A204.1 (cell line): ENCODE data around the gene PRTG.
"Not testable (repeated sequence)": the region's sequence is repeated elsewhere in the genome, so short reads cannot be mapped to it uniquely, and the experiment has no call there.

ENCODE experiments used
- FAIRE-seq: peaks from 2 replicates; lab custom pipeline; 2012; peaks lifted over from hg19 to GRCh38; lab: Jason Lieb, UNC

The PRTG gene, protein sequence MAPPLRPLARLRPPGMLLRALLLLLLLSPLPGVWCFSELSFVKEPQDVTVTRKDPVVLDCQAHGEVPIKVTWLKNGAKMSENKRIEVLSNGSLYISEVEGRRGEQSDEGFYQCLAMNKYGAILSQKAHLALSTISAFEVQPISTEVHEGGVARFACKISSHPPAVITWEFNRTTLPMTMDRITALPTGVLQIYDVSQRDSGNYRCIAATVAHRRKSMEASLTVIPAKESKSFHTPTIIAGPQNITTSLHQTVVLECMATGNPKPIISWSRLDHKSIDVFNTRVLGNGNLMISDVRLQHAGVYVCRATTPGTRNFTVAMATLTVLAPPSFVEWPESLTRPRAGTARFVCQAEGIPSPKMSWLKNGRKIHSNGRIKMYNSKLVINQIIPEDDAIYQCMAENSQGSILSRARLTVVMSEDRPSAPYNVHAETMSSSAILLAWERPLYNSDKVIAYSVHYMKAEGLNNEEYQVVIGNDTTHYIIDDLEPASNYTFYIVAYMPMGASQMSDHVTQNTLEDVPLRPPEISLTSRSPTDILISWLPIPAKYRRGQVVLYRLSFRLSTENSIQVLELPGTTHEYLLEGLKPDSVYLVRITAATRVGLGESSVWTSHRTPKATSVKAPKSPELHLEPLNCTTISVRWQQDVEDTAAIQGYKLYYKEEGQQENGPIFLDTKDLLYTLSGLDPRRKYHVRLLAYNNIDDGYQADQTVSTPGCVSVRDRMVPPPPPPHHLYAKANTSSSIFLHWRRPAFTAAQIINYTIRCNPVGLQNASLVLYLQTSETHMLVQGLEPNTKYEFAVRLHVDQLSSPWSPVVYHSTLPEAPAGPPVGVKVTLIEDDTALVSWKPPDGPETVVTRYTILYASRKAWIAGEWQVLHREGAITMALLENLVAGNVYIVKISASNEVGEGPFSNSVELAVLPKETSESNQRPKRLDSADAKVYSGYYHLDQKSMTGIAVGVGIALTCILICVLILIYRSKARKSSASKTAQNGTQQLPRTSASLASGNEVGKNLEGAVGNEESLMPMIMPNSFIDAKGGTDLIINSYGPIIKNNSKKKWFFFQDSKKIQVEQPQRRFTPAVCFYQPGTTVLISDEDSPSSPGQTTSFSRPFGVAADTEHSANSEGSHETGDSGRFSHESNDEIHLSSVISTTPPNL

DNA sequence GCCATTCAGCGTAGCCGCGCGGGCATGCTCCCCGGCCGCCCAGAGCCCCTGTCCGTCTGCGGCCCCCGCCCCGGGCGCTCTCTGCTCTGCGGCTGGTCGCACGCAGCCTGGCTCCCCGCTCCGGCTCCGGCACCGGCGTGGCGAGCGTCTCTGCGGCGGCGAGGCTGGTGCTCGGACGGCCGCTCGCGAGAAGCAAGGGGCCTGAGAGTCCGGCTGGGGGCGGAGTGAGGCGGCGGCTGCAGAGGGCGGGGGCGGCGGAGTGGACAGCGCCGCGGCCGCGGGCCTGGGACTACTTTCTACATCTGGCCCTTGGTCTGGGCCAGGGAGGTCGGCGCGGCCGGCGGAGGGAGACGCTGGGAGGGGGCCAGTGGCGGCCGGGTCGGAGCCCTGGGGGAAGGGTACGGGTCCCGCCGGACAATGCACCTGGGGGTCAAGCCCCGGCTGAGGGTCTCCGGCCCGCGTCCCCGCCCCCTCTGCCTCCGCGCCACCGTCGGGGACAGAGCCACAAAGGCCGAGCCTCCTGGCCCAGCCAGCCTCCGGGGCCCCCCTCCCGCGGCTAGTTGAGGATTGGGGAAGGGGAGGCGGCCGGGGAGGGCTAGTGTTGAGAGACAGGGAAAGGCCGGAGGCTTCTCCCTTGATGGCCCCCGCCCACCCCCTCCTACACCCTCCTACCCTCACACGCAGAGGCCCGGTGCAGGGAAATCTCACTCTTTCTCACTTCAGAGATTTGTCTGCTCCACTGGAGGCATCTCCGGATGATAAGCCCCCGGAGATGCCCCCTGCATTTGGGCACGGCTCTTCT, at the start of gene PRTG:
TSS of gene PRTG (minus strand) at position 226 of the 802 bp plus-strand sequence. CDS start at position 5, 221 bp downstream.
- FAIRE-seq = no peak

DNA sequence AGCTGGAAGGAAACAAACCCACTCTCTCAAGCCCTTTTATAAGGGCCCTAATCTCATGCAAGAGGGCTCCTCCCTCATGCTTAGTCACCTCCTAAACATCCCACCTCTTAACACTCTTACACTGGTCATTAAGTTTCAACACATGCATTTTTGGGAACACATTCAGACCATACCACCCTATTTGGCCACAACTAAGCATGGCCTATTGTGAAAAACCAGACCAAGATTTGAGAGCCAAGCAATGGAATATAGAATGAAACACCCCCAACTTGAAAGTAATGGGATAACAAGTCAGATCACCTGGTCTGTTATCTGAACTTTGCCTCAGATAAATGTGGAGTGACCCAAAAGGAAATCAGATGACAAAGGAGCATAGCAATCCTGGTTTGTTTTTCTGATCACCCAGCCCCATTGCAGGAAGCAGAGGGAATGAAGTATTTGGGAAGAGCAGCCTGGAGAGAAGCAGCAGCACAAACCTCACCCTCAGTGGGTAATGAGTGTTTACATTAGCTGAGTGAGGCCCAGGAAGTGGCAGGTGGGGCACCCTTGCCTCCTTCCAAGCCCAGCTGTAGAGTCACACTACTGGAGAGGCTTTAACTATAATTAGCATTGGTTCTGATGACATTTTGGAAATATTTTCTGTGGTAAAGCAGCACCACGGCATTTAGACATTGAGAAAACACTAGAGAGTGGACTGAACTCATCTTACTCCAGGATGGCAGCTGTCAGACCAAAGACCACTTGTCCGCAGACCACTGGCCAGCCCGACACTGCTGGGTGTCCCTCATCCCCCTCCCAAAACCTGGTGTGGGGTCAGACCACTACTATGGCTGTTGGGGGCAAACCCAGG, 48.8 kb upstream of the PRTG start:
- FAIRE-seq = no peak

DNA sequence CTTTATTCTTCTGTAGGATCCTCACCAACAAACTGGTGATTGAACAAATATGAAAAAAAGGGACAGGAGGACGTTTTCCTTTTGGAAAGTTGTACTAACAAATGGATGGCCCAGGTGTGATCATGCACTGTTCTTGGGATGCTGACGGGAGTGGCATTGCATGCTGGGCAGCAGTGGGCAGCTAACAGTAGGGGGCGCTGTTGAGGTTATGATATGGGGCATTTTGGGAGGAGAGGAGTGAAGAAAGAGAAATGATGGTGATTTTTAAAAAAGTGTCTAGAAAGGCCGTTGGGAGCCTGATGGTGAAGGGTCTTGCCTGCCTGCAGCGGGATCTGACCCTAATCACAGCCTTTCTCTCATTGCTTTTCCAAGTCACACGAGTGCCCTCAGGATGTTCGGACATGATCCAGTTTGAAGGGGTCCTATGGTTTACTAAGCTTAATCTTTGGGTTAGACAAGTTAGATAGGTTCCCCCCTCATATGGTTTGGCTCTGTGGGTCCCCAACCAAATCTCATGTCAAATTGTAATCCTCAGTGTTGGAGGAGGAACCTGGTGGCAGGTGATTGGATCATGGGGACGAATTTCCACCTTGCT, 46.2 kb upstream of the PRTG start:
- FAIRE-seq = no peak

DNA sequence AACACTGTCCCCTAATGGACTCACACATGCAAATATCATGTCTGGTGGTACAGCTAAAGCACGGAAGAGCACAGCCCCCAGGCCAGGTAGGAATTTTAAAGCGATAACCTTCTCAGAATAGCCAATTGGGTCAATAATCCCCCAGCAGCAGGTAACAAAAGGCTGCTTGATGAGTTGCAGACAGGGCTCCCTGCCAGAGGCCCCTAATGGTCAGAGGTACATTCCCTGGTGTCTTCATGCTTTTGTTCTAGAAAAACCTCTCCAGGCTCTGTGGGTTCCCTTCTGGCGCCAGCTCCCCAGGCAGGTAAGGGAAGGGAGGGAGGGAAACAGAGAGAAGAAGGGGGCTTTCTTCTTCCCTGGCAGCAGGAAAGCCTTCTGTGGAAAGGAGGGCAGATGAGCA, 43.4 kb upstream of the PRTG start:
- FAIRE-seq = no peak

DNA sequence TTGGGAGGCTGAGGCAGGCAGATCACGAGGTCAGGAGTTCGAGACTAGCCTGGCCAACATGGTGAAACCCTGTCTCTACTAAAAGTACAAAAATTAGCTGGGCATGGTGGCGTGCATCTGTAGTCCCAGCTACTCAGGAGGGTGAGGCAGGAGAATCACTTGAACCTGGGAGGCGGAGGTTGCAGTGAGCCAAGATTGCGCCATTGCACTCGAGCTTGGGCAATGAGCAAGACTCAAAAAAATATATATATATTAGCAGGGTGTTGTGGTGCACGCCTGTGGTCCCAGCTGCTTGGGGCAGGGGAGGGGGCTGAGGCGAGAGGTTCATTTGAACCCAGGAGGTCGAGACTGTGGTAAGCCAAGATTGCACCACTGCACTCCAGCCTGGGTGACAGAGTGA, 42.6 kb upstream of the PRTG start:
- not testable (repeated sequence) for FAIRE-seq

DNA sequence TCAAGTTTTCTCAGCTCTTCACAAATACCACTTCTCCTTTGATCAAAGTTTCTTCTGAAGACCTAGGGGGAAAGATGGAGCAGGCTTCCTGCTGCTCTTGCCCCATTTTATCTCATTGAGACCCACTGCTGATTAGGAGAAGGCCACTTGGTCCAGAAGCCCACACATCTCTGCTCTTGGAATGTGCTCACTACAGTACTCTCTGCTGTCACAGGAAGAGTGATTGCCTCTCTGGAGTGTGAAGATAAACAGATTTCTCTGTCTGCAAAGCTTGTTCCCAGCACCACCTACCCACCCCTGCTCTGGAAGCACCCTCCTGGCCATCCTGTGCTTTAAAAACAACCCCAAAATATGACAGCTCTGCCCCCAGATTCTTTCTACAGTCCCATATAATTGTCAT, 41.3 kb upstream of the PRTG start:
- no peak for FAIRE-seq

DNA sequence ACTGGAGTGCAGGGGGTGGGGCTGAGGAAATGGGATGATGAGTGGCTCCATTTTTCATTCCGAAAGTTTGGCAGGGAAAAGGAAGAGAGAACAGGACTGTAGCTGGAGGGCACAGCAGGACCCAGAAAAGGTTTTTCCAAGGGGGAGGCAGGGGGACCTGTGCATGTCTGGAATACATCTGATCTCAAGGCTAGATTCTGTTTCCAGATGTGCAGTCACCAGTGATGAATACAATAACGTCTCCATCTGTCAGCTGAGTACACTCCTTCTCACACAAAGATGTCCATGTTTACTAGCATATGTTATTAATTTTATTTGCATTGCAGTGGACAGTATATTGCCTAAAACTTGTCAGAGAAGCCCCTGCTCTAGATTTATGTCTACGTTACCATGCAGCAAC, 39.9 kb upstream of the PRTG start:
- no peak for FAIRE-seq

DNA sequence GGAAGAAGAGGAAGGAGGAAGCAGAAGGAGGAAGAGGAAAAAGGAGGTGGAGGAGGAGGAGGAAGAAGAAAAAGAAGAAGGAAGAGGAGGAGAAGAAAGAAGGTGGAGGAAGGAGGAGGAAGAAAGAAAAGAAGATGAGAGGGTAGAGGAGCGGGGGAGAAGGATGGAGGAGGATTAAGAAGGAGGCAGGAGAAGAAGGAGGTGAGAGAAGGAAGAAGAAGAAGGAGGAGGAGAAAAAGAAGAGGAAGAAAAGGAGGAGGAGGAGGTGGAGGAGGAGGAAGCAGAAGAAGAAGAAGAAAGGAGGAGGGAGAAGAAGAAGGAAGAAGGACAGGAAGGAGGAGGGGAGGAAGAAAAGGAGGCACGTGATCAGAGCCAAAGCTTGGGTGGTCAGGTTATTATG, 37.3 kb upstream of the PRTG start:
- FAIRE-seq = no peak

DNA sequence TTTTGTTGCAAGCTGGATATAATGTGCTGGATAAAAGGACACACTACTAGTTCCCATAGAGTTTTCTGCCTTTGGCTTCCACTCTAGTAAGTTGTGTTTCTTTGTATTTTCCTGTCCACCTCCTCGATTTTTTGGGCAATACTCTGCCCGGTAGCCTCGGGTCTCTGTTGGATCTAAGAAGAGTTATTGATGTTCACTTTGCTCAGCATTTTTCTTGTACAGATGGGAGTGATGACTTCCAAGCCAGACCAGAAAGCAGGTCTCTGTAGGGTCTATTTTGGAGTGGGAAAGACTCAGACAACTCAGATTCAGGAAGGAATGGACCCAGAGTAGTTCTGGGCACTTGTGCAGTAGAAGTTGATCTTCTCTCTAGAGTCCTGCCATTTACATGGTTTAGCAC, 36.0 kb upstream of the PRTG start:
- no peak for FAIRE-seq

DNA sequence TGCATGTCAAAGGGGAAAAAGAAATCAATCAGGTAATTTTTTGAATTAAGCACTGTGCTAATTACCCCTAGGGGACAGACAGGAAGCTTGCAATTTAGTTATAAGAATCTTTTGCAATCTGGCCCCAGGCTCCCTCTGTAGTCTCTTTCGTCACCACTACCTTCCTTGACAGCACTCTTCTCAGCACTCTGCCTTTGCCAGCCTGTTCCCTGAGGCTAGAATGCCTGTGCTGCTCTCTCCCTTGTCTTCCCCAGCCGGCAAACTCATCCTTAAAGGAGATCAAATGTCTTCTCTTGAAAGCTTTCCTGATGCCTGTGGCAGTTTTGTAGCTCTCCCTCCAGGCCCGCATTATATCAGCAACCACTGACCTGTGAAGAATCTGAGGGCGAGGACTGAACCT, 32.4 kb upstream of the PRTG start:
- FAIRE-seq = no peak

DNA sequence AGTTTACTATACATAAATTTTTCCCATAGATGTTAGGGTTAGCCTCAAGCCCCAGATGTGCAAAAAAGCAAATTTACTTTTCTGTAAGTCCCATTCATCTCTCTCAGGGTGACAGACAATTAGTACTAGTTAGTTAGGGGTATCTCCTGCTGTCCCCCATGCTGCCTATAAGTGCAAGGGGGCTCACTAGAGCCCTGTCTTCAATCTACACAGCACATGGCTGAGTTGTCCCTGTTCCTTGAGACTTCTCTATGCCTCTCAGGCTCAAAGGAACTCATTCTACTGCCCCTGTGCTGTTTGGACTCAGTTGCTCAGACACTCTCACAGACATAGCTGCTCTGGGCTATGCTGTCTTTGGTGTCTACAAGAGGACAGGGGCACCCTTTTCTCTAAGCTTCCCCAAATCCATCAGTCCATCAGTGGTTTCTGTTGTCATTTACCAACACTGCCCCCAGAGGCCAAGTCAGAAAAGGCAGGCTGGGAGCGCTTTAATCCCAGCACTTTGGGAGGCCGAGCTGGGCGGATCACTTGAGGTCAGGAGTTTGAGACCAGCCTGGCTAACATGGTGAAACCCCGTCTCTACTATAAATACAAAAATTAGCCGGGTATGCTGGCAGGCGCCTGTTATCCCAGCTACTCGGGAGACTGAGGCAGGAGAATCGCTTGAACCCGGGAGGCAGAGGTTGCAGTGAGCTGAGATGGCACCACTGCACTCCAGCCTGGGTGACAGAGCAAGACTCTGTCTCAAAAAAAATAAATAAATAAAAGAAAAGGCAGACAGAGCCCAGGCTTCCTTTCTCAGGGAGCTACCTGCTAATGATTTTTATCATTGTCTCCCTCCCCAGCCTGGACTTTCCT, 31.4 kb upstream of the PRTG start:
- FAIRE-seq = no peak

DNA sequence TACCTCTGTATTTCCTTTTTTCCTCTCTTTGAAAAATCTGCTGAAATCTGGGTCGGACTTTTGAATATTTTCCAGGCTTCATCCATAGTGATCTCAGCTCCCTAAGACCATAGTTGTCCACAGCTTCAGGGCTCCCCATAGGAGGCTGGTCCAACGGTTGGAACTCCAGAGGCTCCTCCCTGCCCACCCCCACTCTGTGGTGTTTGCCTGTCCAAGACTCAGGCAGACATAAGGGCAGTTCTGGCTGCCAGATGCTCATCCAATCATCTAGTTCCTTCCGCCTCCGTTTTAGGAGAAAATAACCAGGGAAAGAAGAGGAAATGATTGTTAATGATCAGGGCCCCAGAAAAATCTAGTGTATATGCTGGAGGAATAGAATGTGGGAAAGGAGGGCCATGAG, 27.9 kb upstream of the PRTG start:
- FAIRE-seq = no peak

DNA sequence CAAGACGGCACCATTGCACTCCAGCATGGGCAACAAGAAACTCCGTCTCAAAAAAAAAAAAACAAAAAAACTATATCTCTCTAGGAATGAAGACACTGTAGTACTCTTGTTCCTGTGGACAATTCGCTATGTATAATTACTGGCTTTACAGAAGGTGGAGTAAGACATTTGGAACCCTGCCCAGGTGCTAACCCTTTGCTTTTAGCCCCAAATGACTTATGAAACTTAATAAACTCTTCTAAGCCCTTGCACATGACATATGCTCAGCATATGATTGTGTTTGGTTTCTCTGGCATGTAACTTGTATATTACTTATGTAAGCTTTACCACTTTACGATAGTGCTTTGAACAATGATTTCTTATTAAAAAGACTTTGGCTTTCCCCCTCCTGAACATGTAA, 27.3 kb upstream of the PRTG start:
- FAIRE-seq = no peak

DNA sequence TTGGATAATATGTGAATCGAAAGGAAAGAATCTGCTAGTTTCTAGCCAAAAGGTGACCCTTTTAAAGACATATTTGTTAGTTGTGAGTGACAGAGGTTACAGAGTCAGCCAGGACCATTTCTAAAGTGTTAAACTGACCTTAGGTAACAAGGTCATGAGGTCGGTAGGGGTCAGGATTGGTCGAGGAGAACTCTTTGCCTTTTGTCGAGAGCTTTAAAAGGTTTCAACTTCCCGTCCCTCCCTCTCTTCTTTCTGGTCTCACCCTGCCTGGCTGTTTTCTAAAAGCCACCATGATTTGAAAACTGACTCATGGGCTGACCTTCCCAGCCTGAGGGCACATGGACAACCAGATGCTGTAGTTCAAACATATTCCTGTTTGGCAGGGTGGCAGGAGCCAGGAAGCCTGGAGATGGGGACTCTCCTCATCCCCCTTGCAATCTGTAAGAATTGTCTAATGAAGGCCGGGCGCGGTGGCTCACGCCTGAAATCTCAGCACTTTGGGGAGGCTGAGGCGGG, 25.8 kb upstream of the PRTG start:
- FAIRE-seq = no peak

DNA sequence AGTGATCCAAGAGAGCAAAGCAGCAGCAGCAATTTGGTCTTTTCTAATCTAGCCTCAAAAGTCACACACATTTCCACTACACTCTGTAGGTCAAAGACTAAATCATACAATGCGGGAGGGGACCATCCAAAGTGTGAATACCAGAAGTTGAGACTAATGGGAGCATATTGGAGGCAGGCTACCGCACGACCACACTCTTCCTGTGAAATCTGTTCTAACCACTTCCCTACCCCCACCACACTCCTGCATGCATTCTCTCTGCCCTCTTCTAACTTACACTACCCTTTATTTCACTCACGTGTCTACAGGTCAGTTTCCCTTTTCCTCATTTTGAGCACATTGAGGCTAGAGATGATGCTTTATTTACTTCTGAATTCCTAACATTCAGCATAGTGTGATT, 23.7 kb upstream of the PRTG start:
- FAIRE-seq = no peak

DNA sequence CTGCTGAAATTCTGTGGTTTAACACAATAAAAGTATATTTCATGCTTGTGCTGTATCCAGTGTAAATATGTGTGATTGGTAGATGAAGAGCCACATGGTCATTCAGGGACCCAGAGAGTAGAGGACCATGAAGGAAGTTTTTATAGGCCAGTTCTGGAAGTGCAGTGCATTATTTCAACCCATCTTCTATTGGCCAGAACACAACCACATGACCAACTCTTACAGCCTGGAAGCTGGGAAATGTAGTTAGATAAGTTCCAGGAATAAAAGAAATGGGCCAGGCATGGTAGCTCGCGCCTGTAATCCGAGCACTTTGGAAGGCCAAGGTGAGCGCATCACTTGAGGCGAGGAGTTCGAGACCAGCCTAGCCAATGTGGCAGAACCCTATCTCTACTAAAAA, 21.4 kb upstream of the PRTG start:
- FAIRE-seq = no peak

DNA sequence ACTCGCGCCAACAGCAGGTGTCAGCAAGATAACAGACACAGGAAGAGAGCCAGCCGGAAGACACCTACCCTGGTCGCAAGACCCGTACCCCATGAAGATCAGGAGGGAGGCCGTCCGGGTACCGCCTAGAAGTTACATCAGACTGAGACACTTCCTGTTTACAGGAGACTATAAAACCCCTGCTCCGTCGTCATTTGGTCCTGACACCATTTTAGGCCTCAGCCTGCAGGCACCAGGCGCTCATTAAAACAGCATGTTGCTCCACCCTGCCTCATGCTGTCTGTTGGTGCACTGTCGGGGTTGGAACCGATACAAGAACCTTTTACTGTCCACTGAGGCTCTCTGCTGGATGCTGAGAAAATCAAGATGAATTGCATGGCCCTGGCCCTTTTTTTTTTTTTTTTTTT, 15.6 kb upstream of the PRTG start:
- FAIRE-seq = no peak

DNA sequence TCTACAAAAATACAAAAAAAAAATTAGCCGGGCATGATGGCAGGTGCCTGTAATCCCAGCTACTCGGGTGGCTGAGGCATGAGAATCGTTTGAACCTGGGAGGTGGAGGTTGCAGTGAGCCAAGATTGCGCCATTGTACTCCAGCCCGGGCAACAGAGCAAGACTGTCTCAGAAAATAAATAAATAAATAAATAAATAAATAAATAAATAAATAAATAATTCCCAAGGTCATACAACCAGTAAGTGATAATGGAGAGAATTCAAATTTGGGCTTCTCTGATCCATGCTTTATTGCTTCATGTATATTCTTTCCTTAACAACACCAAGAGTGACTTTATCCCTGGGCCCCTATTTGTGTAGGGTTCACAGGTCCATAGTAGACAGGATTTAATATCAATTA, 10.5 kb upstream of the PRTG start:
- not testable (repeated sequence) for FAIRE-seq

DNA sequence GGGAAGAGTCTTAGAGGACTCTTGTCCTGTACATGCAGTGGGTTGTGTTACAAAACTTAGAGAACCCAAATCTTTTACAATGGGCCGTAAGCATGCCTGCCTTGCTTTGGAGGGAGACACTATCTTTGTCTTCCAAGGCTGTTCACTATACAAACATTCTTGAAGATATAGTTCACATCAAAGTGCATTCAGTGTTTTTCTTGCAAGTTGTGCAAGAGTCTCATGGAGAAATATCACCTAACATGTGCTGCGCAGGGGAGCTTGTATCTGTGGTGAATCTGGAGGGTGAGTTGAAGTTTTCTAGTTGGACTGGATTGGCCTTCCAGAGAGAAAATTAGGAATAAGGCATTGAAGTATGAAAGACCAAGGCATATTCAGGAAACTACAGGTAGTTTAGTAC, 7.8 kb upstream of the PRTG start:
- no peak for FAIRE-seq
